Suppressor macrophage treated with lipopolysaccharide for 4 hours (primary cell): ENCODE results near the gene RPE.

Source experiments
- DNase-seq: peaks from one replicate; pipeline ENCODE4 v3.0.0-alpha.2; 2020

The RPE gene

DNA sequence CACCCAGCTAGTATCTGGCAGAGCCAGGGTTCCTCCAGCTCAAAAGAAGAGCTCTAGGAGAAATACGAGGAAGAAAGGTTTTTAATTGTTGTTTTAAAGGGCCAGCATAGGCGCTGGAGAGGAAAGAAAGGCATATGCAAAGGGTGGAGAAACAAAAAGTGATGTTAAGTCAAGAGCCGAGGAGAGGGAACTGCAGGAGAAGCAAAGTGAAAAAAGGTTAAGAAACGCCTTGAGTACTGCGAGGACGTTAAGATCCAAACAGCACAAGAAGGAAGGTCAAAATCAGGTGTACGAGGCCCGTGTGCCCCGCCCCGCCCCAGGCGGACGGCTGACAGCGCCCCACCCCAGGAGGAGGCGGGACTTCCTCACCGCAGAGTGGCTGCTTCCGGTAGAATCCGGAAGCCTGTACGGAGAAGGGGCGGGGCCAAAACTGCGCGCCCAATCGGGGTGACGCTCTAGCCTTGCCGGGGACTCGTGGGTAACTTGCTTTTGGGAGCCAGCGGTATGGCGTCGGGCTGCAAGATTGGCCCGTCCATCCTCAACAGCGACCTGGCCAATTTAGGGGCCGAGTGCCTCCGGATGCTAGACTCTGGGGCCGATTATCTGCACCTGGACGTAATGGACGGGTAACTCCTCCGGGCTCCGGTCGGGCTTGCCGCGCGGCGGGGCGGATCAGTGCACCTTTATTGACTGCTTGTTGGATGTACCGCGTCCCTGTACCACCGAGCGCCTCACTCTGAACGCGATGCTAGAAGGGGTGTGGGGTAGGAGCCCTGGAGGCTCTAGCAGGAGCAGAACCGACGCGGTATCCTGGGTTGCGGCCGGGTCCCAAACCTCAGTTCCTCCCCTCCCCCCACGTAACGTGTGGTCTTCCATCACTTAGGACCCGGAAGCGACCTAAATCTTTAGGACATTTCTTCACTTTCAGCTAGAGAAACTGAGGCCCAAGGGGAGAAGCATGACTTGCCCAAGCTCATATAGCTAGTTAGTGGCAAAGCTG is at the start of gene RPE:
Gene RPE, plus strand, starts transcription at position 481 of the 1,000 bp plus-strand sequence. Its CDS starts 24 bp downstream, at position 505.
- peak; percentile 98 for DNase-seq

DNA sequence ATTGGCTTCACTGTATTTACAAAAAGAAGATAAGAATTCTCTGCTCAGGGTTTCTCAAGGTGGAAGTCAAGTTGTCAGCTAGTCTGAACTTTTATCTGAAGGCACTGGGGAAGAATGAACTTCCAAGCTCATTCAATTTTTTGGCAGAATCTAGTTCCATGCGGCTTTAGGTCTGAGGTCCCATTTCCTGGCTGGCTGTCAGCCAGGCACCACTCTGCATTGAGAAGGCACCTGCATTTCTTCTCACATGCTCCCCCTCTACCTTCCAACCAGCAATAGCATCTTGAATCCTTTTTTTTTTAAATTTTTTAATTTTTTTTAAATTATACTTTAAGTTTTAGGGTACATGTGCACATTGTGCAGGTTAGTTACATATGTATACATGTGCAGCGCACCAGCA is 46.2 kb upstream of the RPE start:
- DNase-seq: no peak

DNA sequence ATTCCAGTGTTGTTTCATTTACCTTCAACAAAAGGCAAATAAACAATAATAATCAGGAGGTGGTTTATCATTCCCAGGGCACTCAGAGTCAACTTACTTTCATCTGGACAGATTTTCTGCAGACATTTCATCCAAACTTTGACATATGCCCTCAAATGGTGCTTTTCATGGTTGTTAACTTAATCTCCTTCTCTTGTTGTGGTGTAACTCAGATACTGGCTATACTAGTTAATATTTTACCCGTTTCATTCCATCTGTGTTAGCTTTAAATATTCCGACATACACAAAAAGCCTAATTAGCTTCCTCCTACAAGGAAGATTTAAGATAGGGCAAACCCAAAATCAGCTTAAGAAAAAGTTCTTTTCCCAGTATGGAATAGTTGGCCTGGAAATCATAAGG is 44.4 kb upstream of the RPE start:
- no peak for DNase-seq

DNA sequence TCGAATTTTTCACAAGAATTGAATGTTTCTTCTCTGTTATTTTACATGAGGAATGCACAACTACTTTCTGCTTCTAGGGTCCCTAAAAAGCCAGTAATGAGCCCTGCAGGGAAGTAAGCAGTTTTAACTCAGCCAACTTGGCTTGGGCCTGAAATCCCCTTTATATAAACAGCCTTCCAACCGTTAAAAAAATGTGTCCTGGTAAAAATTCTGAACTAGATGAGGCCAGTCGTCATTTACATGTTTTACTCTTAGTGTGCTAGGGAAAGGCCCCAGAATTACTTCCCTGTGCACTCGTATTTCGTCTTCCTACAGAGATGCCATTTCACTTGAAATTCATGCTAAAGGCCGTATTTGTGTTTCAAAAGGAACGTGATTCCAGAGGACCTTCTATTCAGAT is 42.4 kb upstream of the RPE start:
- DNase-seq: no peak

DNA sequence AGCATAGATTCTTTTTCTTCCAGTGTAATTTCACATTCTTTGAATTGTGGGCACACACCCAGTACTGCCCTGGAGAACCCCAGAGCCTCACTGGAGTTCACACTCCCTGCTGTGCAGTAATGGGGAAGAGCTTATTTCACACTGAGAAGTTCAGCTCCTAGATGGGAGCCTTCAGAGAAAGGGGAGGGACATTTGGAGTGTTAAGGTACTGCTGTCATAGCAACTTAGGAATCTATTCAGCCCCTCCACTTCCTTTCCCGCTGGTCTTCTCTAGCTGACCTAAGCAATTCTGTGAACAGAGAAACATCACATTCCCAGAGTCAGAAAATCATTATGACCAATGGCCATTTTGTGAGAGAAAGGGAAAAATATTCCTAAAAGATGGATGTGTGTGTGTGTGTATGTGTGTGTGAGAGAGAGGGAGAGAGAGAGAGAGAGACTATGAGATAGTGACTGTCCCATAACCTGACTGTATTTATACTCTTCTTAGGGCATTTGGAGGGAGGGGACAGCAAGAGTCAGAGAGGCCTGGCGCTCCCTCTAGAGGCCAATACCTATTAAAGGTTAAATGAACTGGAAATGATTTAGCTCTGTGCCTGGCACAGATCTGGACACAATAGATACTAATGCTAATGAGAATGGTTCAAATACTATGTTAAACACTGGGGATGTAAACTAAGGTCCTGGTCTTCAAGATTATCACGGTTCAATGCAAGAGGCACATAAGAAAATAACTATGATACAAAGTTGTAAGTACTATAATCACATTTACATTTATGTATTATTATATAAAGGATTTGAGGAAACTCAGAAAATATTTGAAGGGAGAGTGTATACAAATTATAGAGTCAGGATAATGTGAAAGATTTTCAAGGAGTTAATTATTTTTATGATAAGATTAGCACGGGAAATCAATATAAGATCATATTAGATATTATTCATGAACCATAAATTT is 41.5 kb upstream of the RPE start:
- DNase-seq: peak; percentile 63

DNA sequence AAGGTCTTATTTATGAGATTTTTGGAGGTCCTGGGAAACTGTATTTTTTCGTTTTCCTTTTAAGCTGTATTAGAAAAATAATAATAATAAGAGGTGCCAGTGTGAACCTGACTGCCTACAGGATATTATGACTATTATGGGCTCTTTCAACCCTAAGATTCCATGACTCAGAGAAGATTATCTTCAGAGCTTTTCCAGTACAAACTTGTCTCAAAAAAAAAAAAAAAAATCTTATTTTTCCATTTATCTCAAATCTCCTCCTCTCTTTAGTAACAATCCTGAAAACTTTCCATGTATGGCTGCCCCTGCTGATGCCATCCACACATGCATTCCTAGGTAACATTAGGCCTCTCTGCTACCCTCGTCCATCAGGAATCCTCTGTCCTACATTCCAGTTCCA is 36.7 kb upstream of the RPE start:
- DNase-seq: no peak

DNA sequence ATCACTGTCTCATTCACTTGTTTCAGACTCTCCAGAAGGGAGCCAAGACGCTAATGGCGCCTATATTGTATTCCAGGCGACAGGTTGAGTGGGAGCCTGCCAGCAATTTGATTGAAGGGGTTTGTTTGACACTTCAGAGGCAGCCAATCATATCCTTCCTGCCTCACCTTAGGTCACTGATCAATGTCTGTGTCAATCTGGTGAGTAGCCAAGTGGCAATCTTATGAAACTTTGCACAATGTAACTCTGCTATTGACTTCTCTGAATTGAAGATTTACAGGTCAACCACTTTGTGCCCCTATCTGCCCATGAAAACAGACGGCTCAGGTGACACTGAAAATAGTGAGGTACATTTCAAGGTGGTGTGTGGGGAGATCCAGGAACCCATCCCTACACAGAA is 32.7 kb upstream of the RPE start:
- DNase-seq: no peak

DNA sequence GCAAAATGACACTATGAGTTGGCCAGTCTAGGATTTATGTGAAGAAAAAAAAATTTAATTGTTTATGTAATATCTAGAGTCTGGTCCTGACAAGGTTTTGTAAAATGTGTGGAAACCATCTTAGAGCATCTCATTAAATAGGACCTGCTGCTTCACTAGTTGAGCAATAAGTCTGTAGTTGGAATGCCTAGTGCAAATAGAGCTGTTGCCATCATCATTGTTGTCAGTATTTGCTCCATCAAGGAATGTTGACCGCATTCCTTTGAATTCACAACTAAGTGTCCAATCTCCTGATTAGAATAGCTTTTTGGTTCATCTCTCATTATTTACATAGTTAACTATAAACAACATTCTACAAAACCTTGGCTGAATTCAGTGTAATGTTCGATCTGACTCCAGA is 32.2 kb upstream of the RPE start:
- no peak for DNase-seq

DNA sequence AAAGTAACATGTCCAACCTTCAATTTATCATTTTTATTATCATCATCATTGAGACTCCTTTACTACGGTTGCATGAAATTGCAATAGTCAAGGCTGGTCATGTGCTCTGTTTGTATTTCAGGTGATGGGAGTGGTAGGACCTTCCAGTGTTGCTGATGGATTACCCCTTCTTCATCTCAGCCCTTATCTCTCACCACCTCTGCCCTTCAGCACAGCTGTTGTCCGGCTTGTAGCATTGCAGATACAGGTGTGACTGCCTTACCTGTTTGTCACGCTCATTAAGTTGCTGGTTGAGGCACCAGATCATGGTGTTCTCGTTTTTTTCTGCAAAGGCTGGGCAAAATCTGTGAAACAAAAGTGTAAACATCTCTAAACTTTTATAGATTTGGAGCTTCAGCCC is 31.7 kb upstream of the RPE start:
- DNase-seq: no peak

DNA sequence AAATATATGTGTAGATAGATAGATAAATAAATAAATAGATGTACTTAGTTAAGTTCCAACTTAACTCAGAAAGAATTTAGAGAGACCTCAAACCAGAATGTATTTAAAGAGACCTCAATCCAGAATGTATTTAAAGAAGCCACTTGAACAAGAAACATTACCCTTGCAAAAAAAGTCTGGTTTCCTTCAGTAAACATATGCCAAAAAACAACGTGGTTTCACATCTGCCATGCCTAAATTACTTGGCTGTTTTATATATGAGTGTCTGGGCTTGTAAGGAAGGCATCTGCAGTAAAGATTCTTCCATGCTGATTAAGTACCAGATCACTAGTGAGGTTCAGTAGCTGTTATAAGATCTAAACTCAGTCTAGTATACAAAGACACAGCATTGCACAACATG is 29.1 kb upstream of the RPE start:
- no peak for DNase-seq

DNA sequence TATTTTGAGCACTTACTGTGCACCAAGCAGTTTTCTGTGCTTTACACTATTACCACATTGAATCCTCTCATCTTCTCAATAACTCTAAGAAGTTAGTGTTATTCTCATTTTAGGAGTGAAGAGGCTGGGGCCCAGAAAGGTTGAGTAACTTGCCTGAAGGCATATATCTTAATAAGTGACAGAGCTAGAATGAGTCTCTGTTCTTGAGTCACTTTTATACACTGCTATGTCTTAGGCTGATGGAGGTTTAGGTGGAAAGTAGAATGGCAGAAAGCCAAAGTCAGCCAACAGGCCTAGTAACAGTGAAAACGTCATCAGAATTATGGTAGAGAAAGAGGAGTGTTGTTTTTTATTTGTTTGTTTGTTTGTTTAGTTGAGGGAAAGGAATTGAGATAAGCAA is 27.9 kb upstream of the RPE start:
- DNase-seq: no peak

DNA sequence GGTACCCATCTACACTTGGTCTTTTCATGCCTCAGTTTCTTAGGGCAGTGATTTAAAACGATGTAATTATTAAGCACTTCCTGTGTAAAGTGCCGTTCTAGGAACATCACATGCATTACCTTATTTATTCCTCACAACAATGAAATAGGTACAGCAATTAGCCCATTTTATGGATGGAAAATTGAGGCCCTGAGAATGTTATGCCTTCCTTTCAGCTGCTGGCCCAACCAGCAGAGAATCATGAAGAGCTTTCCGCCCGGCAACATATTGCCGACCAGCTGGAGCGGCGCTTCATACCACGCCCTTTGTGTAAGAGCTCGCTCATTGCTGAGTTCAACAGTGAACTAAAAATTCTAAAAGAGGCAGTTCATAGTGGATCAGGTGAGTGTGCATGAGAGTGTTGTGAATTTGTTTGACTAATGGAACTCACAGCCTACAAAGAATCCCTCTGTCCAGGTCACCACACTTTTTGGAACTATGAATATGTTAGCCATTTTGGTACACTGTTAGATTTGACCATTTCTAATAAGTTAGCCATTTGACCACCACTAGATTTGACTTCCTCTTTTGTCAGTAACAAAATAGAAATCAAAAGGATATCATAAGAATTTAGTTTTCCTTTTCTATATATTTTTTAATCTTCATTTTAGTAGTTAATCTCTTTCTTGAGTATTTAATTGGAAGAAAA is 25.6 kb upstream of the RPE start:
- DNase-seq: no peak

DNA sequence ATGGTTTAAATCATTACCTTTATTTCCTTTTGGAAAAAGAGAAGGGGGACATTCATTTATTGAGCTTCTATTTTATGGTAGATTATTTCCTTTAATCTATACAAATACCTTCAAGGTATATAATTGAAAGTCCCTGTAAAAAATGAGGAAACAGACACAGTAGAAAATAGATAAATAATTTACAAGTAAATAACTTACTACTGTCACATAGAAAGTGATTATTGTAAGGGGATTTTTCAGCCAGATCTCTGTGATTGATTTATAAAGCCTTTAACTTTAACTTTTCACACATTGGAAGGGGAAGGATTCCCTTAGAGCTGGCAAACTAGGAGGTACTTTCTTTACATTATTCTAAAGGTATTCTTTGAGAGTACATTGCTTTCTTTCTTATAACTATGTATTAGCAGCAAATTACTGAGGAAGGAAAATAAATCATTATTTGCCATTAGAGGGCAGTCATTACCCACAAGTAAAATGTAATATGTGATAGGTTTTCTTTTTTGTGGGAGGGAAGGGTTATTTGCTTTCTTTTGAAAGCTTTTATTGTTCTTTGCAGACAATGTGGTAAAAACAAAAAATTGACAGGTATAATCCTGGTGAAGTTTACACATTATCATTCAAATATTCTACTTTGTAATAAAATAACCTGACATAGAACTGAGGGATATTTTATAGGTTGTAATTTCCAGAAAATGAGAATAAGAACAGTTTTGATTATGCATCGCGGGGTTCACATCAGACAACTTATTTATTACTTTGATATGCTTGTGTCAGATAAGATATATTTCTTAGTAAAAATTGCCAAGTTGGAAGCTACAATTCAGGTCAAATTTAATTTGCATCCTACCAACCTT is 24.8 kb upstream of the RPE start:
- peak; percentile 69 for DNase-seq

DNA sequence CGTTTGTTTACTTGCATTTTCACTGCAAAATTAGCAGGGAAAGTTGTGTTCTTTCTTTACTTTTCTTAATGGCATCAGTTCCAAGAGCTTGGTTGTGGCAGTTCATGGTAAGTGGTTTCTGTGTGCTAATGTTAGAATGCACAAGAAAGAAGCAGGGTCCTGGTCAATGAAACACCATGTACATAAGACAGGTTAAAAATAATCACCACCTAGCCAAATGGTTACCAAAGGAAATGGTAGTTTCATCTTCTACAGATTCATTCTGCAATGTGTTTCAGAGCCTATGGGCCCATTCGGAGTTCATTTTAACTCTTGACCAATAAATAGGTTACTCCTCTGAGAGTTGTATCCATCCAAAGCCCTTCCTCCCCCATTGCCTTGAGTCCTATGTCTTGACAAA is 18.1 kb upstream of the RPE start:
- DNase-seq: no peak

DNA sequence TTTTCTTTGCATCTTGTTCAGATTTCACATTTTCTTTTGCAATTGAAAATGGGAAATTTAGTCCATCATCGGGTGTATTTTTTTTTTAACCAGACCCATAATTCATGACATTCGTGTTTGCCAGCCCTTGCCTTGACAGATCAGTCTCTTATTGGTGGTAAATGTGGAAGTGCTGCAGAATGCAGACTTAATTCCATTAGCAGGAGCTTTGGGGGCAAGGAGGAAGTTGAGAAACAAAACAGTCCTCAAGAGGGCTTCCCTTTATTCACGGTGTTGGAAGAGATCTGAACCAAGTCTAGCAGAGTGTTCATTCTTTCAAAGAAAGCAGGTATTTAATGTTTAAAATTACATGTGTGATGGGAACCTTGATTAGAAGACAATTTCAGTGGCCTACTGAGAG is 16.6 kb upstream of the RPE start:
- peak; percentile 46 for DNase-seq

DNA sequence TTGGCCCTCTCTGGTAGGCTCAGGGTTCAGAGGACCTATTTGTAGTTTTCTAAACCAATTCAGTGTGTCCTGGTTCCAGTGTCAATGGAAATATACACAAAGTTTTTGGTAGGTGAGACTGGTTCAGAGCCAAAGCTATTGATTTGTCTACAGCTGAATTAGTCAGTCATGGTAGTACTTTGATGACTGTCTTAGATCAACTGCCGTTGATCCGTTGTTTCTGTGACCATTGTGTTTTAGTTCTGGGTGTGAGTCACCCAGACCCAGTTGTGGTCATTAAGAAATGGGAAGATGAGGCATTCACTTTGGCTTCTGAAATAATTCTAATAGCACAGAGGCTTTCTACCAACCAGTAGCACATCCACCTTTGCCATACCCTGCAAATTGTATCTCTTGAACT is 16.0 kb upstream of the RPE start:
- peak; percentile 68 for DNase-seq

DNA sequence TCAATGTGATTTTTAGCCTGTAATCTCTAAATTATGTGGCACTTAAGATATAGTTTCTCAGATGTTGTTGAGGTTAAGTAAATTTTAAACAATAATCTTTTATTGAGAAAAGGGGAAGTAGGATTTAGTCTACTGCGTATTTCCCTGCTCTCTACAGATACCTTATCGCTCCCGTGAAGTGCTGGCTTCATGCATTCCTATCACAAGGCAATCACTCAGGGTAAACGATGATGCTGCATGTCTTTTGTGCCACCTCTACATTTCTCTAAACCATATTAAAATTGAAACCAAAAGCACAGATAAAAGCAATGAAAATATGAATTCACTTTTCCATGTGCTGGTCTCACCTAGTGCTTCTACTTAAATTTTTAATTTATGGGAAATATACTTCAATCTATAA is 14.4 kb upstream of the RPE start:
- no peak for DNase-seq

DNA sequence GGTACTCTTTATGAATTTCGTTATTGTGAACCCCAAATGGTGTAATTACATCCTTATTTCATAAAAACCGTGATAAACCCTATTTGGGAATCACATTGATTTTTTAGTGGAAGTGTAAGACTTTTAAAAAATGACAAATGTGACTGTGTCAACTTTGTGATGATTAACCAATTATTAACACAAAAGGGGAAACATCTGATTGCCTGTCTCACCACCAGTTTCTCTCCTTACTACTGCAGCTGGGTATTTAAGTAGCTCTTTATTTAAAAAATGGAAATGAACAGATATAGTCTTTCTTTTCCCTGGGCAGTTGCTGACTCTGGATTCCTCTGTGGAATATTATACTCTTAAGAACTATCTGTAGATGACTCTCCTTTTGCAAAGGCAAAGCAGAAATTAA is 11.6 kb upstream of the RPE start:
- DNase-seq: no peak

DNA sequence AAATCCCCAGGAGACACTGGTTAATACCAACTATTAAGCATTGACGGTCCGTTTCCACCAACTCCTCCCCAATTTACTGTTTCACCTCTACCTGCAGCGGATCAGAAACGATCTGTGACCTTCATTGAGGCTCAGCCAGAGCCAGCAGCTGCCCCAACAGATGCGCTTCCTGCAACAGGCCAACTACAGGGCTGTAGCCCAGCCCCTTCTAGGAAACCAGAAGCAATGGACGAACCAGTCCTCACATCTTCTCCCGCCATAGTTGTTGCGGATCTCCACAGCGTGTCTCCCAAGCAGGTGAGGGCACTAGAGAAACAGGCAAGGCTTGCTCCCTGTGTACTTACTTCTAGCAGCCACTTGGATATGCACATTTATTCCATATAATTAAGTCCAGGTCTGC is 8.5 kb upstream of the RPE start:
- no peak for DNase-seq

DNA sequence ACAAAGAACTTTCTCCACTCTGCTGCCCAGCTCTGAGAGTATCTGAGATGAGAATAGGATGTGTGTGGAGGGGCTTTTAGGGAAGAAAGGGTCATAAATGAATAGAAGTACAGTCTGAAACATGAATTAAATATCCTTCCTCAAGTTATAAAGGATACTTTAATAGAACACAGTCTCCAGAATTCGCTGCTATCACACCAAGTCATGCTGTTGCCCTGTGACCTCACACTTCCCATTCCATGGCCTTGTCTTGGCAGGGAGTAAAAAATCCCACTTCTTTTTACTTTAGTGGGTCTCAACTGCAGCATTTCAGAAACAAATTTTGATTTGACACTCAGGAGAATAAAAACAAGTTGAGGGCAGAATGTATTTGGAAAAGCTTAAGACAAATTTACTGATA is 3.8 kb upstream of the RPE start:
- no peak for DNase-seq

DNA sequence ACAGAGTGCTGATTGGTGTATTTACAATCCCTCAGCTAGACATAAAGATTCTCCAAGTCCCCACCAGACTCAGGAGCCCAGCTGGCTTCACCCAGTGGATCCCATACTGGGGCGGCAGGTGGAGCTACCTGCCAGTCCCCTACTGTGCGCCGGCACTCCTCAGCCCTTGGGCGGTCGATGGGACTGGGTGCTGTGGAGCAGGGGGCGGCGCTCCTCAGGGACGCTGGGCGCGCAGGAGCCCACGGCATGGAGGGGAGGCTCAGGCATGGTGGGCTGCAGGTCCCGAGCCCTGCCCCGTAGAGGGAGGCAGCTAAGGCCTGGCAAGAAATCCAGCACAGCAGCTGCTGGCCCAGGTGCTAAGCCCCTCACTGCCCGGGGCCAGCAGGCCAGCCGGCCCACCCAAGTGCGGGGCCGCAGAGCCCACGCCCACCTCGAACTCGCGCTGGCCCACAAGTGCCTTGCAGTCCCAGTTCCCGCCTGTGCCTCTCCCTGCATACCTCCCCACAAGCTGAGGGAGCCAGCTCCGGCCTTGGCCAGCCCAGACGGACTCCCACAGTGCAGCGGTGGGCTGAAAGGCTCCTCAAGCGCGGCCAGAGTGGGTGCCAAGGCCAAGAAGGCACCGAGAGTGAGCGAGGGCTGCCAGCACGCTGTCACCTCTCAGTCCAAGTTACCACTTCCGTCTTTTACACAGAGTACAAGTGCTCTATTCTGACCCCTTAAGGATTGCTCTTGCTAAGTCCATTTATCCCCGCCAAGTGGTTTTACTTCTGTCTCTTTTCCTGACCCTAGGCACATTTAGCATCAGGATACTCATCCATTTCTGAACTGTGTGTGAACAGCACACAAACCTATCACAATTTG is 1.7 kb upstream of the RPE start:
- no peak for DNase-seq
